HL-60 (cell line): ENCODE results near the gene PPP1R2C.

ENCODE experiments used
- CTCF ChIP-seq: IDR thresholded peaks from one replicate; pipeline ENCODE4 v1.5.1; 2011; ENCODE audit warnings: low read length, control low read depth, inconsistent platforms; ENCODE audit not compliant: insufficient read depth
- GABPA ChIP-seq: IDR thresholded peaks from 2 replicates; pipeline ENCODE4 v1.6.1; 2012; ENCODE audit warnings: low read depth
- POLR2AphosphoS5 ChIP-seq: IDR thresholded peaks from 2 replicates; pipeline ENCODE4 v1.6.1; 2012; ENCODE audit warnings: low read depth
- REST ChIP-seq: IDR thresholded peaks from 2 replicates; pipeline ENCODE4 v1.6.1; 2012; ENCODE audit warnings: low read depth; ENCODE audit not compliant: insufficient replicate concordance

GRCh38 chrX:42824541-42824940 lies 46.6 kb upstream of the PPP1R2C start:
- no peak for TF ChIP-seq CTCF
- no peak for TF ChIP-seq POLR2AphosphoS5
- no peak for TF ChIP-seq GABPA
- no peak for TF ChIP-seq REST
